SHP77 (cell line): ENCODE results near the gene FGD5.

ENCODE experiments used
- DNase-seq, 2 experiments: peaks; one replicate each; lab custom pipeline; 2025; lab: John Stamatoyannopoulos, UW

FGD5 gene

DNA sequence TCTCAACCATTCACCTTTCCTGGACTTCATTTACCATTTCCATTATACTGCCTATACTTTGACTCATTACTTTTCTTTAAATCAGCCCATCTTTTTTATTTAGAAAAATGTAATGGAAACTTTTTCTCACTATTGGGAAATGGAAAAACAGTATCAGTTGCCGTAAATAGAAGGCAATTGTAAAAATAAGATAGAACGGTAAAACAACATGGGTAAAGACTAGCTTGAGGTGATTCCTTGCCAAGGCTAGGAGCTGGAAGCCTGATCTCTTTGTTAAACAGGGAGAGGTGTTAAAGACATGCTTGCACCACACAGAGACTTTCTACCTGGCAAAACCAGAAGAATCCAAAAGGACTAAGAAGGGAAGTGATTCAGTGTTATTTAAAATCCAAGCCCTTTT lies 5.9 kb downstream of the FGD5 start:
- no peak for DNase-seq

DNA sequence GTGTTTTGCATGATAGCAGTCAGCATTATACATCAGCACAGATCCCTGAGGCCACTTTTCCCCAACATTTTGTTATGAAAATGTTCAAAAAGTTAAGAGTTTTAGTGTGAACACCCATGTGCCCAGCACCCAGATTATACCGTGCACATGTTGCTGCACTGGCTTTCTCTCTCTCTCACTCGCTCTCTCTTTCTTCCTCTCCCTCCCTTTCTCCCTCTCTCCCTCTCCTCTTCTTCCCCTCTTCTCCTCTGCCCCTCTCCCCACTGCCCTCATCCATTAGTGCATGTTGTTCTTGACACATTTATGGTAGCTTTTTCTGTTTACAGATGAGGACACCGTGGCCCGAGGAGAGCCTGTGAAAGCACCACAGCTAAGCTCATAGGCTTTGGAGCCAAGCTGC lies 7.3 kb downstream of the FGD5 start:
- no peak for DNase-seq

DNA sequence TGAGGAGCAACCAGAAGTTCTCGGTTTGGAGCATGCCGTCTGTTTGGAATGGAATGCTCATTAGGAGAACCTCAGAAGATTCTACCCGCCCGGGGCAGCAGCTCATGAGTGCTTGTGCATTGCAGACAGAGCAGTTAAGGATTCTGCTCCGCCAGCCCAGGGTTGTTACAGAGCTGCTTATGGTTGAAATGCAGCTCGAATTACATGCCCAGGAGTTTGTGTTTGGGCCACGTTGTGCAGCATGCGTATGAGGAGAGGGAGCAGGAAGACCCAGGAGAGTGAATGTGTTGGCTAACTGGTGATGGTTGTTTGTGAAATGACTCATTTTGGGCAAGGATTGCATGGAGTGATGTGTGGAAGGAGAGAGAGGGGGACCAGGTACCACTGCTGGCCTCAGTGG lies 9.0 kb downstream of the FGD5 start:
- DNase-seq: no peak

DNA sequence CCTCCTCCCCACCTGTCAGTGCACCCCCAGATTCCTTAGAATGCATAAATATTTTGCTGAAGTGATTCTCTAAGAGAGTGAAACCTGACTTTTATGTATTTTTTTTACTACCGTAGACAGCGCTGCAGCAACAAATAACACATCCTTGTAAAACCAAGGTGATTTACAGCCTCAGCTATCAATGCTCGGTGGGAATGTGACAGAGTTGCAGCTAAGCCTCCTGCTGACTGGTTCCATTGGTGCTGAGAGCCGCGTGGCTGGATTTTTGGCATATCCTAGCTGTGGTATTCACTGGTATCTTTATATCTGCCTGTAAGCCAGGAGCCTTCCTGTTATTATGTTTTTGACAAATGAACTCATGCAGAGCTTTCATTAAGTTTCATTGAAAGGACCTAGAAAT lies 11.0 kb downstream of the FGD5 start:
- no peak for DNase-seq

DNA sequence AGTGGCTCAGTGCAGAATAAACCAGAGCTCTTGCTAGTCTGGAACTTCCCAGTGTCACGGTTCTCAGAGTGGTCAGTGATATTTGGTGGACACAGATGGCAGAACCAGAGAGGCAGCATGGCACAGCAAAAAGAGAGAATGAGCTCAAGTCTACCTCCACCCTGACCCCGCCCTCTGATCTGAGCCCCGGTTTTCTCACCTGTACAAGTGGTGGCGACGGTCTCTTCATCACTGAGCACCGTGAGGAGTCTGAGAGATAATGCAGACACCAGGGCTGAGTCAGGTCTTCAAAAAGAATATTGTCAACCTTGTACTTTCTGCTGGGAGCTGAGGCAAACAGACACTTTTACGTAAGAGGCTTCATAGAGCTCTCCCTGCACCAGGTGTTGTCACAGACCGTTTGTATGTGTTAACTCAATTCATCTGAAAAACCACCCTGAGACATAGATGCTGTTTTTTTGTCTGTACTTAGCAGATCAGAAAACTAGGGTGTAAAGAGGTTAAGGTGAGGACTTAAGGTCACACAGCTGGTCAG lies 13.2 kb downstream of the FGD5 start:
- no peak for DNase-seq

DNA sequence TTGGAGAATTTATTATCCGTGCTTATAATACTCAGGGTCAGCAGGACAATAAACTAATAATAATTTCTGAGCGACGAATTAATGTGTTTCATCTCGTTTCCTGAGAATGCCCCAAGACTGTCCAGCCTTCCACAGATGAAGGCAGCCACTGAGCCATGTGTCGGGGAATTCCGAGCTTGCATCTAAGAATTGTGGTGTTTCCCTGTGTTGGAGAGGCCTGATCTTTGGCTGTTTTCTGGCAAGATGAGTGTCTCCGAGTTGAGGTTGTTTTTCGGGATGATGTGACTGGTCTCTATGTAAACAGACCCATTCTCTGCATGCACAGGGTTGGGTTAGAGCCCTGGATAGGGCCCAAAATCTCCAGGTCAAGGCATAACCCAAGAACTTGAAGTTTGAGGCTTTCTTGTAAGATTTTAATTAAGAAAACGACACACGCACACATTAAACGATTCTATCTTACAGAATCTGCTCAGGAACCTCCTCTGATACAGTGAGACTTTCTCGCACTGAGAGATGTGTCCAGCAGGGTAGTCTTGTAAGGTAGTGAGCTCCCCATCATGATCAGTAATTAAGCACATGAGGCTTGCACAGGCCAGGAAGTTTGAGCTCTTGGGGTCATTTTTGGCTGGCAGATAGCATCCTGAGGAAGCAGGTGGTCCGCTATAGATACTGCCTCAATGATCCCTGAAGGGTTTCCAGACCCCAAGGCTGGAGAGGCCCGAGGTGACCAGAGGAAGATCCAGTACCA lies 14.4 kb downstream of the FGD5 start:
- DNase-seq: no peak

DNA sequence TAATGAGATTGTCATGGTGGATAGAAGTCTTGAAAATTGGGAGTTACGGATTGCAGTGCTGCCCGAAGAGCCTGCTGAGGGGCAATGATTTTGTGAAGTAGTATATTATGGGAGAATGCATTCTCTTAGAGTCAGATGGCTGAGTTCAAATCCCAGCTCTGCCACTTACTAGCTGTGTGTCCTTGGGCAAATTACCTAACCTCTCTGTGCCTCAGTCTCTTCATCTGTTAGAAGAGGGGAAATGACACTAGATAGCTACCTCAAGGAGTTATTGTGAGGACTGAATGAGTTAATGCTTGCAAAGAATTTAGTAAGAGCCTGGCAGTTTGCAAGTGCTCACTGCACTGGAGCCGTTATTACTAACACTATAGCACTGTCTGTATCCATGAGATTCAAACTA lies 15.4 kb downstream of the FGD5 start:
- no peak for DNase-seq

DNA sequence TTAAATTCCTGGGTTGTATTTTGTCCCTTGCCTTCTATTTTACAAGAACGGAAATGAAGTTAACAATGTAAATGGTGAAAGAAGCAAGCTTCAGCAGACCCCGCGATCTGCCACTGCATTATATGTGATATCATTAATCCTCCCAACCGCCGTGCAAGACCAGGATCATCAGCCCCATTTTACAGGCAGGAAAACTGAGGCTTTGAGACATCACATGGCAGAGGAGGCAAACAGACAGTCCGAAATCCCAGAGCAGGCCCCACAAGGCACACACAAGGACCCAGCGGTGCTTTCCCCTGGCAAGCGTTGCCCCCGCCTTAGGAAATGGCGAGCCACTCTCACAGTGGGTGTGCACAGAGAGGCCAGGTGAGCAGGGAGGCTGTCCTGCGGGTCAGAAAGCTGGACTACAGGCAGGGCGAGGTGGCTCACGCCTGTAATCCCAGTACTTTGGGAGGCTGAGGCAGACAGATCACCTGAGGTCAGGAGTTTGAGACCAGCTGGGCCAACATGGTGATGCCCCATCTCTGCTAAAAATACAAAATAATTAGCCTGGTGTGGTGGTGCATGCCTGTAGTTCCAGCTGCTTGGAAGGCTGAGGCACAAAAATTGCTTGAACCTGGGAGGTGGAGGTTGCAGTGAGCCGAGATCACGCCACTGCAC lies 16.2 kb downstream of the FGD5 start:
- DNase-seq: no peak

DNA sequence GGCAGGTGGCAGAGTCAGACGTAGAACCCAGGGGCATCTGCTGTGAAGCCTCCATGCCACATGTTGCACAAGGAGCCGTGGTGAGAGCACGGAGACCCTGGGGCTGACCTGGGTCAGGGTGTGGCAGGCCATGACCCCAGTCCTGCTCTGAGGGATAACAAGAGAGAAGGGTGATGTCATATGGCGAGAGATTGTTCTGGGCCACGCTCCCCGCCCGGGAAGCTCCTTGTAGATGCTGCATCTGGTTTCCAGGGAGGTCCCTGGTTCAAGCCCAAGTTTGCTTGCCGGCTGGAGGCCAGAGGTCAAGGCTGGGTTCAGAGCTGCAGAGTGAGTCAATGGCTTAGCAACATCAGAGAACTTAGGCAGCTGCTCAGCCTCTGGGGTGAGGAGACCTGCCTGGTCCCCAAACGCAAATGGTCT lies 17.3 kb downstream of the FGD5 start:
- DNase-seq: no peak

DNA sequence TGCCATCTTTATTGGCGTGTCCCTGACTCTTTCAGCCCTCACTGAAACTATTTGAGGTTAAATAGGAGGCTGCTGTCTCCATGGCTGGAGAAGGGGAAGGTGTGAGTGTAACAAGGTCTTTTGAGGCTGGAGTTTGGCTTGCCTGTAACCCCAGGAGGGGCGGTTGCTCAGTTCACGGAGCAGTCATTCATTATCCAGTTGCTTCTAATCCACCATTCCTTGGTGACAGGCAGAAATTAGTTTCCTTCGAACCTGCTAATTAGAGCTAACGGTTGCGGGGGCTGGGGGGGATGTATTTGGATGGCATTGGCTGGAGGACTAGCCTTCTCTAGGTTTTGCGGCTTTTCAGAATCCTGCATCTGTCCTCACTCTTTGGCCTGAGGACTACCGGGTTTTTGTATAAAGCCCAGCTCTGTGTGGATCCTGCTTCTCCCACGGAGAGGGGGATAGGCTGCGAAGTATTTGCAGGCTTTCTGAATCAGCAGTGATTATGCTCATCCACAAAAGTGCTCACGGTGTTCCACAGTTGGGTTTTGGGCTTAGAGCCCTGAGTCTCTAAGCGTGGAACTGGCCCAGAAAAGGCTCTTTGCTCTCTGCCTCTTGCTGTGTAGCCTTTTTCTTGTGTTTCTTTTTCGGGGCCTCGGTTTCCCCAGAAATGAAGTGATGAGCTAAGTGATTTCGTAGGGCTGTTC lies 18.6 kb downstream of the FGD5 start:
- no peak for DNase-seq

DNA sequence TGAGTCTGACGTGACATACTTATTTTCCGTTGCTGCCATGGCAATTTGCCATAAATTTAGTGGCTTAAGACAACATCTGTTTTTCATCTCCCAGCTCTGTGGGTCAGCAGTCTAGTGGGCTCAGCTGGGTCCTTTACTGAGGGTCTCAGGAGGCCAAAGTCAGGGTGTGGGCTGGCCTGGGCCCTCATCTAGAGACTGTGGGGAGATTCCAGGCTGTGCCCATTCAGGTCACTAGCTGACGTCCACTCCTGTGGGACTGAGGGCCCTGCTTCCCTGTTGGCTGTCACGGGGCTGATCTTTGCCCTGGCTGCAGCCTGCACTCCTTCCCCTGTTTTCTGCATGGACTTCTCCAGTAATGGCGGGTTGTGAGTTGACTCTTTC lies 19.1 kb downstream of the FGD5 start:
- no peak for DNase-seq

DNA sequence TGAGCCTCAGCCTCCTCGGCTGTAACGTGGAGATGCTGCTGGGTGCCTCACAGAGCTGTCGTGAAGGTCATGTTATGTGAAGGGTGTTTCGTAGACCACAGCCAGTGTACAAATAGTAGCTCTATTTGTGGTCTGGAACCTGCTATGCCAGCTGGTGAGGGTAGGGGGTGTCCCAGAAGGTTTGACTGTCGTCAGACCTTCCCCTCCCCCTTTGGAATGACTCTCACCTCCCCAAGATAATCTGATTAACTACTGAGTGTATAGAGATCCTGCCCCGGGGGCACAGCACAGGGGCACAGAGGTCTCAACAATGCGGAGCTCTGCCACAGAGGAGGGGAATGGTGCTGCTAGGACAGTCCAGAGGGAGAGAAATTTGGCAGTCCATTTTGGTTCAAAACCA lies 20.5 kb downstream of the FGD5 start:
- no peak for DNase-seq

DNA sequence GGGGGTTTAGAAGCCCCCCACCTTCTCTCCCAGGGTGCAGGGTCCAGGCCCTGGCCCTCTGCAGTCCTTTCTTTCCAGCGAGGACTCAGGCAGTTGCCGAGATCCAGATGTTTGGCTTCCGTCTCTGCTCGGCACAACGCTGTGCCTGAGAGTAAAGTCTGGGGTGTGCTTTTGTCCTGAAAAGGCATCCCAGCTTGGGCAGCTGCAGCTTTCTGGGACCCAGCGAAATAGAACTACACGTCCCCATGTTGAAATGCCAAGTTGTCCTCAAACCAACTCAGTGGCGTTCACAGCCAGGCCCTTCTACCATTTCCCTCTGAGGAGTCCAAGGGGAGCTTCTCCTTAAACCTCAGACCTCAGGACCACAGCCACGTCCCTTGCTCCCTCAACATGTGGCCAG lies 23.1 kb downstream of the FGD5 start:
- no peak for DNase-seq

DNA sequence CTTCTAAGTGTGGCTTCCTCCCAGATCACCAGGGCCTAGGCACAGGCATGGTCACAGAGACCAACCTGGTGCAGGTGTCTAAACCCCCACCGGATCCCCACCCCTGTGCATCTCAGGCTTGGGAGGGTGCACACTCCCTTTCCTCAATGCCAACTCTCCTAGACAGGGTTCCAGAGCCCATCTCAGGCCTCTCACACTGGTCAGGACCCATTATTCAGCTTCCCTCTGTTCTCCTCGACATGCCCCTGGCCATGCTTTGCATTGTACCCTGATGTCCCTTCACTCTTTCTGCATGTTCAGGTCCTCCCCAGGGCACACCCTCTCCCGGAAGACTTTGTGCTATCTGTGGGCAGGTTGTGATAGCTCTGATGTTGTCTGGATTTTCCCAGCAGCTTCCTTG lies 23.5 kb downstream of the FGD5 start:
- no peak for DNase-seq

DNA sequence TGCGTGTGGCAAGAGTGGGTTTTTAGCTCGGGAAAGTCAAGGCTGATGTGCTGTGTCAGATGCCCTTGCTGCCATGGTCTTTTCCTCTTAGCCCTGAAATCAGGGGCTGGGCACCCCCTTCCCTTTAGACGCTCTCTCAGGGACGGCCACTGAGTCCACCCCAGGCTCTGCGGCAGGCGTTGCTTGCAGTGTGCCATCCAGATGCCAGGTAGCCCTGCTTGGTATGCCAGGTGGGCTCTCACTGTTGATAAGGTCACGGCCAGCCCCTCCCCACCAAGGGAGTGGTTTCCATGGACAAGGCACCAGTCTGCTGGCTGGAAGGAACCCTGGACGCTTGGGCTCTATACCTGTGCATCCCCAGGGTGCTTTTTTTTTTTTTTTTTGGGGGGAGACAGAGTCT lies 24.6 kb downstream of the FGD5 start:
- DNase-seq: no peak

DNA sequence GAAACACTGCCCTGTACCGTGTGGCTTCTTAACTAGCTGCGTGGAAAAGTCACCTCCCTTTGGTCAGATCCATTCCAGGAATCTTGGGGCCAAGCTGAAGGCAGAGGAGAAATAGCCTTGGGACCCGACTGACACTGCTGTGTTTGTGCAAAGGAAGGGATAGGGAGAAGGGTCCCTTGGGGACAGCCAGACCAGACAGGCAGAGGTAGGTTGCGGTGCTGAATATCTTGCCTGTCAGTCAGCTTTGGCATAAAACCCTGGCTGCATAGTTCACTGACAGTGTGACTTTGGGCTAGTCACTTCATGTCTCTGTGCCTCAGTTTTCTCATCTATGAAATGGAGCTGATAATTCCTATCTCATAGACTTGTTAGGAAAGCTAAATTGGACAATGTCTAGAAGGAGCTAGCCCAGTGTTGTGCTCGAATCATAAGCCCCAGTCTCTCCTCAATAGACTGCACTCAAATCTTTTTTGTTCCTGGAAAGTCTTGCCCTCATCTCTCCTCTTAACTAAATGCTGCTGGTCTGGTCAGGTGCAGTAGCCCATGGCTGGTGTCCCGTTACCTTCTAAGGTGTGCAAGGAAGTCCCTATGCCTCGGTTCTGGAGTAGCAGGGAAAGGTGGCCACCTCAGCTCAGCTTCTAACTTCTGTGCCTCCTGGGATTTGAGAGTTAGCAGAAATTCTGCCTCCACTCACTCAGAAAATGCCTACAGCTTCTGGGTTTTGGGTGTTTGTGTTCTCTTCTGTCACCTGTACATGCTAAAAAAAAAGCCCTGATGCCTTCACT lies 25.8 kb downstream of the FGD5 start:
- DNase-seq: no peak

DNA sequence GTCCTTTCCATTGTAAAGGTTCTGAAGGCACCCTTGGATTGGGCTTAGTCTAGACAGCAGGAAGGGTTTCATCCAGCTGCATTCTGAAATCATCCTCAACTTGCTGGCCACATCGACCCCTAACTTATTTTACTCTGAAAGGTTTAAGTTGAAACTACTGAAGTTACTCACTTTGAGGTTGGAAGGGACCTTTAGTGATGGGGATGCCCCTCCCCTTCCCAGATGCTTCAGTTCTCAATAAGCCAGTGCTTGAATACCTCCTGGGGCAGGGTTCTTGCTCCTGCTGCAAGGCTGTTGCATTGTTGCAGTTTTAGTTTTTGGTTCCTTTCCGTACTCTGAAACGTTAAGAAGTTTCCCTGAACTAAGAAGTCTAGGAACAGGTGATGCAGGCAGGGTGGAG lies 26.4 kb downstream of the FGD5 start:
- DNase-seq: no peak

DNA sequence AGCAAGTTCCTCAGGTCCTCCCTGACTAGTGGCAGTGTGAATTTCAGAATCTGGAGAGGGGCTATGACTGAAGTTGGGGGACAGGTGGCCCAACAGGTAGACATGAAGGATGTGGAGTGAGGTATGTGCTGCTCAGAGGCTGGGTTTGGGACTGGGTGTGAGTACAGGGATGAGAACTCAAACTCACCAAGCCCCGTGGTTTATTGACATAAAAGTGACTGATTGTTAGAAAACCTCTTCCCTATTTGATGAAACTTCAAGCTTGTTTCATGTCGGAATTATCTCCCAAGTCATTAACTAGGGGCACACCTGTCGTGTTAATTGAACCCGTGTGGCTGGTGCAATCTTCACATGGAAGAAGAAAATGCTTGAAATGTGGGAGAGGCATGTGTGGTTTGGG lies 27.1 kb downstream of the FGD5 start:
- no peak for DNase-seq

DNA sequence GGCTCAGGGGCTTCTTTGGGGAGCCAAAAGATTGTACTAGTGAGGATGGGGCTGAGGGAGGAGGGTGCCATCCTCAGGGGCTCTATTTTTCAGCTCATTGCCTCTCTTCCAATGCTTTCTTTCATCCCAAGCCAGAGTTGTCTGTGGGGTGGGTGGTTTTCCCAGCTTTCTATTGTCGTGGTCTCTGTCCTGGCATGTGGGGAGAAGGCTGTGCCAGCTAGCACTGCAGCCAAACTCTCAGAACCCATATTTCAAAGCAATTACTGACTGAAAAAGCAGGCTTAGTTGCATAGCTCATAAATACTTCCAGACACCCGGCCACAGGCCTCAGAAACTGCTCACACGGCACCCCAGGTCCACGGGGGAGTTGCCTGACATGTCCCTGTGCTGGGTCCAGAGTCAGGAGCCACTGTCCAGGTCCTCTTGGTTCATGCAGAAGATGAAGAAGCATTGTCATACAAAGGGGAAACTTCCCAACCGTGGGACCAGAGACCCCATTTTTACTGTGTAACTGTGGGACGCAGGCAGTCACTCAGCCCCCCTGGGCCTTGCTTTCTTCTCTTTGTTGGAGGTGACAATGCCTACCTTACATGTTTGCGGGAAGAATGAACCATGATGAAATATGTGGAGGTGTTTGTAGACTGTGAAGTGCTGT lies 27.6 kb downstream of the FGD5 start:
- DNase-seq: no peak

DNA sequence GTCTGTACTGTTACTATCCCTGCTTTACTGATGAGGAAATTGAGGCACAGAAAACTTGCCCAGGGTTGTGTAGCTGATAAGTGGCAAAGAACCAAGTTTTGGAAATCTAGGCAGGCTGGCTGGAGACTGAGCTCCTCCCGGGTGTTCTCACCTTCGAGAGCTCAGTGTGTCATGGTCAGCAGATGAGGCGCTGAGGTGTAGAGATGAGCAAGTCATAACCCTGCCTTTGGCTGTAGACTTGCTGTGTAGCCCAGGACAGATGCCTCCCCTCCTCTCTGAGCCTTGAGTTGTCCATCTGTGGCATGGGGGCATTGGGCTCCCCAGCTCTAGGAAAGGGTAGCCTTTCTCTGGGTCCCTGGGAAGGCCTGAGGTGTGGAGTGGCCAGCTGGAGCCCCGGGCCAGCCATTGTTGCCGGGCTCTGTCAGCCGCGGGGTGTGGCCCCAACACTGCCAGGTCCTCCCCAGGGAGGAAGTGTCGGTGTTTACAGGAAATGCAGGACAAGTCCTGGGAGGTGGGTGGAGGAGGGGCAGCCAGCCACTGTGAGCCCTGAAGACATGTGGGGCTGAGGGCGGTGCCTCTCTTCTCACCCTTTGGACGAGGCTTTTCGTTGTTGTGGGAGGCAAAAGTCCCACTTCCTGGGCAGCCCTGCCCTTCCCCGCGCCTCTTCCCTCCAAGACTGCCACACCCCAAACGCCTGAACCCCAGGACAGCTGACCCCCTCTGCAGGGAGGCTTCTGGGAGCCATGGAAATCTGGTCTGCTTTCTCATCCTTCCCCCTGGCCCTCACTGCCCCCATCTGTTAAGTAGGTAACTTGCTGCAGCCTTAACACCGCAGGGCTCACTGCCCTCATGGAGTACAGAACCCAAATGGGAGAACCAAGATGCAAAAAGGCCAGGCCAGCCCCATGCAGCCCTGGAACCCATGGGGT lies 29.1 kb downstream of the FGD5 start:
- no peak for DNase-seq

DNA sequence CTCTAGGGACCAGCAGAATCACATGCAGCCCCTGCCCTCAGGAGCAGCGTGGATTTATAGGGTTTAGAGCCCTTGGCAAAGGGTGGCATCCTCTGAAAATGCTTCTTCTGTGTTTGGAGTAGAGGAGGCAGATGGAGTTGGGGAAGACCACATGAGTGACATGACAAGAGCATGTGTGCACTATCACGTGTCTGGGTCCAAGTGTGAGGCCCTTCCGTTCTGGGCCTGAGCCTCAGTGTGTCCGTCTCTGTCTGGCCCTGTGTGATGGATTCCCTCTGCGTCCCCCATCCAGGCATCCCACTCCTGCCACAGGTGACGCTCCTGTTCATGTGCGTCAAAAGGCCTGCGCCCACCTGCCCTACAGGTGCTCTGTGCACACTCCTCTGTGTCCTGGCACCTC lies 30.1 kb downstream of the FGD5 start:
- DNase-seq: no peak
